Type B pancreatic cell (in vitro differentiated cells): ENCODE measurements around the gene ABLIM2. TPM values are rescaled to one million over a fixed set of nuclear protein-coding genes. Genes with fewer than 3 reads are reported as not detected.

ENCODE experiments used
- DNase-seq: peaks from one replicate; pipeline ENCODE4 v3.0.0; 2021; ENCODE audit warnings: mixed read lengths; ENCODE audit not compliant: unreplicated experiment; ENCODE audit errors: extremely low spot score
- H3K27ac Mint-ChIP-seq: 2 replicates; pipeline ENCODE4 v1.8.0; 2021; ENCODE audit warnings: mild to moderate bottlenecking, mixed read lengths
- H3K27me3 Mint-ChIP-seq: 2 replicates; pipeline ENCODE4 v1.8.0; 2021; ENCODE audit warnings: mixed read lengths
- H3K36me3 Mint-ChIP-seq: 2 replicates; pipeline ENCODE4 v1.8.0; 2021; ENCODE audit warnings: mixed read lengths
- H3K4me1 Mint-ChIP-seq: one replicate; pipeline ENCODE4 v1.8.0; 2021; ENCODE audit warnings: mixed read lengths; ENCODE audit not compliant: unreplicated experiment
- H3K4me3 Mint-ChIP-seq: 2 replicates; pipeline ENCODE4 v1.8.0; 2021; ENCODE audit warnings: mild to moderate bottlenecking, mixed read lengths
- H3K9me3 Mint-ChIP-seq: 2 replicates; pipeline ENCODE4 v1.8.0; 2021; ENCODE audit warnings: mixed read lengths
- CTCF ChIP-seq: fragments of 200-600 bp; sonication (generic); conservative IDR thresholded peaks from 2 replicates; pipeline ENCODE4 v1.5.0; 2021; ENCODE audit warnings: antibody characterized with exemption, mild to moderate bottlenecking
- total RNA-seq: library from RNA; stranded (reverse); gene quantifications from 2 replicates; pipeline ENCODE4 v1.2.1, GENCODE V29; 2021; ENCODE audit warnings: low replicate concordance

The ABLIM2 gene
- total RNA-seq, 1 donor from 2014 or later, result 2.6 TPM

DNA sequence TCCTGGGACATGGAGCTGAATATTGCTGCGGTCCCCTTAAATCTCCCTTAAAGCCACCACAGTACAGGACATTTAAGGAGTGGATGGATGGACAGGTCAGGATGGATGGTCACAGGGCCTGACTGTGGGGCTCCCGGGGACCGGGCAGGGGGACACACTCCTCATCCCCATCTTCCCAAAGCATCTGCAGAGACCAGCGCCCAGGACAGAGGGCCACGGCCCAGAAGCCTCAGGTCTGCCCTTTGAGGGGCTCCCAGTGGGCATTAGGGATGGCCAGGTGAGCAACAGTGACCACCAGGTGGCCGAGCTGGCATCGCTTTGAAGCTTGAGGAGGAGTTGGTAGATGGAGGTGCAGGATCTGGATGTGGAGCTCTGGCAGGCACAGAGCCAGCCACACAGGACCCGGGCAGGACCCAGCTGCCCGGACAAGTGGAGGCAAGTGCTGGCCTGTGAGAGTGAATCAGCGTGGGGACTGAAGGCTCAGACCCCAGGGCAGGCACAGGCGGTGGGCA is 51.4 kb downstream of the ABLIM2 start:
- DNase-seq, result no peak
- Mint-ChIP-seq H3K36me3 (no peaks in the 10 kb centered on the region), H3K4me1 (peaks cover 12% of the 10 kb centered on the region), H3K27me3 (peaks cover 7% of the 10 kb centered on the region), H3K27ac (no peak overlapping the region), H3K4me3 (no peak overlapping the region), H3K9me3 (no peaks in the 10 kb centered on the region)
- TF ChIP-seq CTCF, result no peak

GRCh38 chr4:8106451-8107025 is 52.1 kb downstream of the ABLIM2 start:
- H3K9me3 Mint-ChIP-seq, result no peaks in the 10 kb centered on the region
- H3K4me1 Mint-ChIP-seq, result peaks cover 14% of the 10 kb centered on the region
- no peaks in the 10 kb centered on the region for H3K36me3 Mint-ChIP-seq
- no peak for TF ChIP-seq CTCF
- no peak overlapping the region for H3K27ac Mint-ChIP-seq
- peaks cover 7% of the 10 kb centered on the region for H3K27me3 Mint-ChIP-seq
- H3K4me3 Mint-ChIP-seq, result no peak overlapping the region
- no peak for DNase-seq

DNA sequence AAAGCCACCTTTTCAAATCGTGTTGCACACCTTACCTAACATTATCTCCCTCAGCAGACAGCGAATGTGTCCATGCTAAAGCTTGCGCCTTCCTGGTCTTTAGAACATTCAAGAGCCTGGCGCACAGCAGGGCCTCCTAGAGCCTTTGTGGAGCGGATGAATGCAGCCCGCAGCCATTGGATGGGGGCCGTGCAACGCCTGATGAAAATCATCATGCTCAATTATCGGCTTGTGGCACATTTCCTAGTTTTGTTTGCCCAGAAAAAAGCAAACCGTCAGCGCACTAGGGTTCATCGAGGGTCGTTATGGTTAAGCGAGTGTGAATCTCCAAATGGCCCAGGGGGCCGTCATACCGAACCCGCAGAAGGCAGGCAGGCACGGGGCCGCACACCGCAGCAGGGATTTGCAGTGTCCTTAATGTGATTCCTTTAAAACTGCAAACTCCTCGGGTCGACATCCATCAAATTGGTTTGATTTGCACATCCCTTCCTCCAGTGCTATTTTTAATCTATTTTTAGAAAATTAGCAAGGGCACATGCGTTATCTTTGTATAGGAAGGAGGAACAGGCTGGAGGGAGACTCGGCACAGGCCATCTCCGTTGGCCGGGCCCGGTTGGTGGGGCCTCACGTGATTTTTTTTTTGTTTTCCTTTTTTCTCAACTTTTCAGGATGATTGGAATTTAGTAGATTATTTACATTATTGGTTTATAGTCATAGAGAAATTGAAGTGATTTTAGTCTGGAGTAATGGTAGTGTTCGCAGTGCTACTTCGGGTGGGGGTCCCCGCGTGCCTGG is 53.1 kb downstream of the ABLIM2 start:
- no peaks in the 10 kb centered on the region for H3K9me3 Mint-ChIP-seq
- H3K4me3 Mint-ChIP-seq, result no peak overlapping the region
- no peaks in the 10 kb centered on the region for H3K36me3 Mint-ChIP-seq
- H3K27ac Mint-ChIP-seq, result no peak overlapping the region
- TF ChIP-seq CTCF, result no peak
- no peak for DNase-seq
- H3K27me3 Mint-ChIP-seq, result peaks cover 7% of the 10 kb centered on the region
- peaks cover 21% of the 10 kb centered on the region for H3K4me1 Mint-ChIP-seq

DNA sequence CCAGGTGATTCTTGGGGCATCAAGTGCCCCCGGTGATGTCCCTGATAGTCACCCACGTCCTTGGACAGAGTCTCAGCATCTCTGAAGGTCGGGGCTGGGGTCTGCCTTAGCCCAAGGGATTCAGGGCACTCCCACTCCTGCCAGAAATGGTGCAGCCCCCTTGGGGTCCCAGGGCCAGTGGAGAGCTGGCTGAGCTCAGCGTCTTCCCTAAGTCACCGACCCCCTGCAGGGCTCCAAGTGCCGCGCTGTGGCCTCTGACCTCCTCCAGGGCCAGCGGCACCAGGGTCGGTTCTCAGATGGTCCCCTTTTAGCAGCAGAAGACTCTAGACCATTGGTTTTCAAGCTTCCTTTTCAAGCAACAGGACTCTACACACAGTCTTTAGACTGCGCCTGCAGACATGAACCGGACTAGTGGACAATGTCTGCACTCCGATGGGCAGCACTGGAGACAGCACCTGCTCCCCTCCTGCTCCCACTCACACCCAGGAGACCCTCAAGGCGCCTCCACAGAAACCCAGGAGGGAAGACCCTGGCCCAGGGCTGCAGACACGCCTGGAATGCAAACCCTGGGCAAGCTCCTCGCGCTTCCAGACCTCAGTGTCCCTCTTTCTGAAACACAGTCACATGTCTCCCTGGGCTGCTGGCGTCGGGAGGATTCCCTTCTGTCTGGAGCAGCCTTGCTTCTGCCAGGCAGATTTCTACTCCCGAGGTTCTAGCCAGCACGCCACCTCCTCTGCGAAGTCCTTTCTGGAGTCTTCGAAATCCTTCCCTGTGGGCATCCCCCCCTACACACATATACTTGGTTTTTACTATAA is 53.9 kb downstream of the ABLIM2 start:
- H3K27ac Mint-ChIP-seq, result no peak overlapping the region

More for the DNA sequence above, 53.9 kb downstream of the ABLIM2 start:
- no peak for DNase-seq
- Mint-ChIP-seq H3K4me3 (no peak overlapping the region), H3K27me3 (peaks cover 7% of the 10 kb centered on the region), H3K36me3 (no peaks in the 10 kb centered on the region), H3K4me1 (peaks cover 16% of the 10 kb centered on the region), H3K9me3 (no peaks in the 10 kb centered on the region)
- TF ChIP-seq CTCF, result no peak
